HG03103 (cell line): ENCODE measurements around the gene CALML5.

Experiments
- ATAC-seq: cut with Tn5 transposase; IDR thresholded peaks from one replicate; pipeline ENCODE4 v1.9.1; 2021; ENCODE audit warnings: low read depth; ENCODE audit not compliant: unreplicated experiment

CALML5 gene

GRCh38 chr10:5534051-5534821 is 34.9 kb upstream of the CALML5 start:
- no peak for ATAC-seq

- ATAC-seq, result no peak
Measured at GRCh38 chr10:5533098-5533731, 33.8 kb upstream of the CALML5 start.

- no peak for ATAC-seq
Measured at GRCh38 chr10:5532618-5533097, 33.3 kb upstream of the CALML5 start.

- no peak for ATAC-seq
Measured at GRCh38 chr10:5532307-5532605, 32.9 kb upstream of the CALML5 start.

GRCh38 chr10:5531558-5532306 is 32.4 kb upstream of the CALML5 start:
- ATAC-seq, result no peak

GRCh38 chr10:5530846-5531557 is 31.6 kb upstream of the CALML5 start:
- no peak for ATAC-seq

- no peak for ATAC-seq
Measured at GRCh38 chr10:5530412-5530806, 31.0 kb upstream of the CALML5 start.

- ATAC-seq, result no peak
Measured at GRCh38 chr10:5529702-5530411, 30.5 kb upstream of the CALML5 start.

- ATAC-seq, result no peak
Measured at GRCh38 chr10:5528989-5529701, 29.8 kb upstream of the CALML5 start.

- no peak for ATAC-seq
Measured at GRCh38 chr10:5527332-5528200, 28.2 kb upstream of the CALML5 start.

GRCh38 chr10:5526691-5527331 is 27.4 kb upstream of the CALML5 start:
- ATAC-seq, result no peak

GRCh38 chr10:5525561-5526341 is 26.4 kb upstream of the CALML5 start:
- ATAC-seq, result no peak

- ATAC-seq, result no peak
Measured at GRCh38 chr10:5524641-5525560, 25.5 kb upstream of the CALML5 start, which contains the start of gene CALML3. Gene CALML3, plus strand, starts transcription at chr10:5524961. Its CDS starts 125 bp downstream, at chr10:5525086.

- ATAC-seq, result no peak
Measured at GRCh38 chr10:5523796-5524574, 24.6 kb upstream of the CALML5 start.

- no peak for ATAC-seq
Measured at GRCh38 chr10:5522913-5523560, 23.7 kb upstream of the CALML5 start.
